CD8-positive, alpha-beta memory T cell (primary cell): Measurements from ENCODE around the gene SUPT4H1. TPM values are rescaled to one million over a fixed set of nuclear protein-coding genes. Genes with fewer than 3 reads are reported as not detected.

Source experiments
- CTCF ChIA-PET: fragments of 350-600 bp; sonication (Branson Sonifier 250); formaldehyde crosslinking; loops from one replicate; lab custom pipeline; 2021; ENCODE audit warnings: antibody characterized with exemption; lab: Charles Lee
- POLR2A ChIA-PET: fragments of 350-600 bp; sonication (Branson Sonifier 250); formaldehyde crosslinking; loops from one replicate; lab custom pipeline; 2021; ENCODE audit warnings: antibody characterized with exemption; lab: Charles Lee
- DNase-seq, 5 donors: peaks; one replicate each; pipeline versions ENCODE4 v3.0.0 to v3.0.0-alpha.2; 2020 to 2022; ENCODE audit warnings: mixed read lengths in 1 of 5
- H3K27ac ChIP-seq: one replicate; pipeline ENCODE4 v1.7.0; 2013; ENCODE audit warnings: low read depth, mild to moderate bottlenecking, low read length, moderate library complexity
- H3K27me3 ChIP-seq: 2 replicates; pipeline ENCODE4 v1.7.0; 2013; ENCODE audit warnings: low read length, mild to moderate bottlenecking; ENCODE audit not compliant: insufficient read depth, poor library complexity, severe bottlenecking
- H3K36me3 ChIP-seq: 2 replicates; pipeline ENCODE4 v1.7.0; 2013; ENCODE audit warnings: mild to moderate bottlenecking, low read length, moderate library complexity; ENCODE audit not compliant: insufficient read depth
- H3K4me1 ChIP-seq: 2 replicates; pipeline ENCODE4 v1.7.0; 2013; ENCODE audit warnings: mild to moderate bottlenecking, low read length, moderate library complexity; ENCODE audit not compliant: insufficient read depth
- H3K4me3 ChIP-seq: 2 replicates; pipeline ENCODE4 v1.7.0; 2013; ENCODE audit warnings: mild to moderate bottlenecking, low read length
- H3K9me3 ChIP-seq: 2 replicates; pipeline ENCODE4 v1.7.0; 2013; ENCODE audit warnings: mild to moderate bottlenecking, low read length
- H3K27ac Mint-ChIP-seq, 8 donors: one replicate each; pipeline ENCODE4 v1.8.0; 2020 to 2021; ENCODE audit warnings: mixed read lengths in 8 of 8, mild to moderate bottlenecking in 6 of 8, inconsistent platforms in 3 of 8, moderate library complexity in 3 of 8
- H3K27me3 Mint-ChIP-seq, 2 donors: one replicate each; pipeline ENCODE4 v1.8.0; 2020 to 2021; ENCODE audit warnings: mixed read lengths in 2 of 2, mild to moderate bottlenecking in 1 of 2, moderate library complexity in 1 of 2
- H3K36me3 Mint-ChIP-seq, 3 donors: one replicate each; pipeline ENCODE4 v1.8.0; 2020 to 2021; ENCODE audit warnings: mixed read lengths in 3 of 3, inconsistent platforms in 1 of 3, mild to moderate bottlenecking in 1 of 3
- H3K4me1 Mint-ChIP-seq, 3 donors: one replicate each; pipeline ENCODE4 v1.8.0; 2020 to 2021; ENCODE audit warnings: mixed read lengths in 3 of 3, inconsistent platforms in 1 of 3, mild to moderate bottlenecking in 1 of 3
- H3K4me3 Mint-ChIP-seq, 7 donors: one replicate each; pipeline ENCODE4 v1.8.0; 2020 to 2021; ENCODE audit warnings: mixed read lengths in 7 of 7, mild to moderate bottlenecking in 6 of 7, moderate library complexity in 4 of 7, inconsistent platforms in 2 of 7
- H3K9me3 Mint-ChIP-seq, 5 donors: one replicate each; pipeline ENCODE4 v1.8.0; 2020 to 2022; ENCODE audit warnings: mixed read lengths in 5 of 5, mild to moderate bottlenecking in 3 of 5, moderate library complexity in 2 of 5, inconsistent platforms in 1 of 5
- polyA plus RNA-seq: library from polyadenylated mRNA; unstranded; fragments of 300-500 nt; fragmentation: Illumina TruSeq; gene quantifications from one replicate; pipeline ENCODE4 v1.2.3, GENCODE V29; 2021
- total RNA-seq, 2 experiments: library from RNA; stranded (reverse); gene quantifications; one replicate each; pipeline ENCODE4 v1.2.3, GENCODE V29; 2021

Gene SUPT4H1
- total and polyA plus RNA-seq, 3 experiments from 2014 or later: 97.5 to 149 (median 145) TPM

DNA sequence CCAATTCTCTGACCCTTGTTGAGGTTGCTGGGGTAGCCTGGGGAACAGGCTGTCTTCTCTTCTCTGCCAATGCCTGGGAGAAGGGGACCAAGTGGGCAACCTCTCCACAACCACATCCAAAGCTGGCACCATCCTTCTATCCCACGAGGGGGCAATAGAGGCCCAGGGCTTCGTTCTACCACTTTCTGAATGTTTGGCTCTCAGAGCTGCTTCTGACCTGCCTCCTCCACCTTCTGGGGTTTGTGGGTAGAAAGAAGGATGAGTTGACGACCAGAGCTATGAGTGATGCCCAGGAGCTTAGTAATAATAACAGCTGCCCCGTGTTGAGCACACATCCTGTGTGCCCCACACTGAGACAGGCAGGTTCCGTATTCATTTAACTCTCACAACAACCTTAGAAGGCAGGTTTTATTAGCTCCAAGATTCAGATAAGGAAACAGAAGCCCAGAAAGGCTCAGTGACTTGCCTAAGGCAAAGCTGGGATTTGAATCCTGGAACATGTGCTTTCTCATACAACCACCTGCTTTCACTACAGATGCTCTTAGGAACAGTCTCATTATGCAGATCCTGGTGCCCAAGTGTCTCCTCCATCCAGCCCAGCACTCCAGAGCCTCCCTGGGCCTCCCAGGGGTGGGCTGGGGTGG, 34.5 kb downstream of the SUPT4H1 start:
- POLR2A ChIA-PET: interaction anchor here (0.8 to 3.1 kb wide), 13 partner anchors 10 to 197 kb away, joined by 3 to 72 read pairs (median 8); partner anchors contain the start of genes HSF5, MTMR4, RNF43 and SUPT4H1
- H3K4me3 ChIP-seq: no peak overlapping the region

DNA sequence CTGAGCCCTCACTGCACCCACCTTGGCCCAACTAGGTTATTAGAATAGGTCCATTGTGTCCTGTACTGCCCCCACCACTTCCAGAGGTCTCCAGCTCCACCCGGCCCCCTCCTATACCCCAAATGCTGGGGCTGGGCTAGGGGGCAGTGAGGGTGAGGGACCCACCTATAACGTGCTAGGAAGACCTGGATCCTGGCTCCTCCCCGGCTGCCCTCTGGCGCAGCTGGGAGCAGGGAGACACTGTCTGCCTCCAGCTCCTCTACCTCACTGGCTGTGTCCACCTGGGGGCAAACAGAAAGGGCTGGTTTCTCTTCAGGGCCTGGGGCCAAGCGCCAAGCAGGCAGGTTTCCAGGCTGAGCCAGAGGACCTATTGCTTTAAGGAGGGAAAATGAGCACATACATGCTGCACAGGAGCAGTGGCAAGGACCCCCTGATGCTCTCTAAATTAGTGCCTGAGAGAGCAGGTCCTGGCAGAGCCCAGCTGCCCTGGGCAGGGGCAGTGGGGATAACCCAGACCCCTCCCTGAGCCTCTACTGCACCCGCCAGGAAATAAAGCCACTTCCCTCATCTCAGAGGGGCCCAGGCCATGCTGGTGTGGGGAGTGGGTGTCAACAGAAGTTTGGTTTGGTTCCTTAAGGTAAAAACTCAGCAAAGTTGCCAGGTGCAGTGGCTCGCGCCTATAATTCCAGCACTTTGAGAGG, 35.6 kb downstream of the SUPT4H1 start:
- Histone ChIP-seq H3K27me3 (no peaks in the 10 kb centered on the region), H3K9me3 (no peaks in the 10 kb centered on the region), H3K4me3 (no peak overlapping the region), H3K4me1 (peaks cover 13% of the 10 kb centered on the region), H3K36me3 (no peaks in the 10 kb centered on the region), H3K27ac (no peak overlapping the region)
- Mint-ChIP-seq H3K36me3 (peaks cover 0 to 39% (median 5%) of the 10 kb centered on the region in 3 donors), H3K4me3 (no peak overlapping the region), H3K4me1 (peaks cover 9 to 20% (median 11%) of the 10 kb centered on the region in 3 donors), H3K27me3 (no peaks in the 10 kb centered on the region), H3K9me3 (no peaks in the 10 kb centered on the region), H3K27ac (peak overlapping the region in 3 of 8 donors; percentile 61 to 69 (median 68))
- peak in 1 of 5 donors; percentile 44 for DNase-seq
- ChIA-PET CTCF (interaction anchor here (1.0 to 15.4 kb wide), 23 partner anchors 10 to 309 kb away, joined by 3 to 504 read pairs (median 9); partner anchors contain the start of genes HSF5, RNF43, SRSF1 and SUPT4H1), POLR2A (interaction anchor here (0.9 to 3.1 kb wide), 8 partner anchors 11 to 101 kb away, joined by 3 to 72 read pairs (median 27); partner anchors contain the start of genes RNF43, SUPT4H1 and TSPOAP1)

More for the DNA sequence above, 34.5 kb downstream of the SUPT4H1 start:
- peaks cover 0 to 48% (median 7%) of the 10 kb centered on the region in 3 donors for H3K36me3 Mint-ChIP-seq
- no peaks in the 10 kb centered on the region for H3K27me3 Mint-ChIP-seq
- H3K9me3 ChIP-seq: no peaks in the 10 kb centered on the region
- CTCF ChIA-PET: interaction anchor here (0.9 to 15.4 kb wide), 34 partner anchors 9 to 310 kb away, joined by 3 to 504 read pairs (median 8); partner anchors contain the start of genes HSF5, RNF43, SRSF1 and SUPT4H1
- peaks cover 13% of the 10 kb centered on the region for H3K4me1 ChIP-seq
- H3K27me3 ChIP-seq: no peaks in the 10 kb centered on the region
- no peaks in the 10 kb centered on the region for H3K36me3 ChIP-seq
- H3K4me3 Mint-ChIP-seq: peak overlapping the region; percentile 1 to 68 (median 55)
- H3K27ac Mint-ChIP-seq: peak overlapping the region; percentile 79 to 98 (median 94)
- peaks cover 16 to 23% (median 18%) of the 10 kb centered on the region in 3 donors for H3K4me1 Mint-ChIP-seq
- H3K27ac ChIP-seq: no peak overlapping the region
- peak; percentile 49 to 86 (median 76) for DNase-seq
- H3K9me3 Mint-ChIP-seq: no peaks in the 10 kb centered on the region

DNA sequence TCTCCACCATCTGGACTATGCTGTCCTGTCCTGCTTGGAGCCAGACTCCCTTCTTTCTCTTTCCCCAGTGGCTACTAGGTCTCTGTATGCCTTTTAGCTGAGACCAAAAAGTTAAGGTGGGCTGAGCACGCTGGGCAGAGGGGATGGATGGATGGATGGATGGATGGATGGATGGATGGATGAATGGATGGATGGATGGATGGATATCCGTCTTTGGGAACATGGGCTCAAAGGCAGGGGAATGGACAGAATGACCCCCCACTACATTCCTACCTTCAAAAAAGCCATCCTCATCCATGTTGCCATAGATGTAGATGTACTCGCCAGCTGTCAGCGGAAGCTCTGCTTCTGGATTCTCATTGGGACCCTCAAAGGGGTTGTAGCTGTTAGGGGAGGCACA, 36.3 kb downstream of the SUPT4H1 start:
- no peaks in the 10 kb centered on the region for H3K27me3 ChIP-seq
- H3K4me3 Mint-ChIP-seq: no peak overlapping the region
- no peaks in the 10 kb centered on the region for H3K9me3 ChIP-seq
- H3K4me1 Mint-ChIP-seq: peaks cover 9 to 17% (median 11%) of the 10 kb centered on the region in 3 donors
- no peaks in the 10 kb centered on the region for H3K27me3 Mint-ChIP-seq
- peak overlapping the region in 4 of 8 donors; percentile 13 to 61 (median 20) for H3K27ac Mint-ChIP-seq
- POLR2A ChIA-PET: interaction anchor here (0.9 to 1.2 kb wide), 2 partner anchors 12 to 29 kb away, joined by 3 read pairs; partner anchors contain the start of gene TSPOAP1
- H3K9me3 Mint-ChIP-seq: no peaks in the 10 kb centered on the region
- peaks cover 0 to 36% (median 5%) of the 10 kb centered on the region in 3 donors for H3K36me3 Mint-ChIP-seq
- H3K4me3 ChIP-seq: no peak overlapping the region
- no peak overlapping the region for H3K27ac ChIP-seq
- CTCF ChIA-PET: interaction anchor here (1.1 to 15.4 kb wide), 10 partner anchors 10 to 172 kb away, joined by 3 to 504 read pairs (median 23); partner anchors contain the start of genes HSF5, RNF43, SUPT4H1 and TSPOAP1
- peaks cover 13% of the 10 kb centered on the region for H3K4me1 ChIP-seq
- H3K36me3 ChIP-seq: no peaks in the 10 kb centered on the region
- DNase-seq: no peak

DNA sequence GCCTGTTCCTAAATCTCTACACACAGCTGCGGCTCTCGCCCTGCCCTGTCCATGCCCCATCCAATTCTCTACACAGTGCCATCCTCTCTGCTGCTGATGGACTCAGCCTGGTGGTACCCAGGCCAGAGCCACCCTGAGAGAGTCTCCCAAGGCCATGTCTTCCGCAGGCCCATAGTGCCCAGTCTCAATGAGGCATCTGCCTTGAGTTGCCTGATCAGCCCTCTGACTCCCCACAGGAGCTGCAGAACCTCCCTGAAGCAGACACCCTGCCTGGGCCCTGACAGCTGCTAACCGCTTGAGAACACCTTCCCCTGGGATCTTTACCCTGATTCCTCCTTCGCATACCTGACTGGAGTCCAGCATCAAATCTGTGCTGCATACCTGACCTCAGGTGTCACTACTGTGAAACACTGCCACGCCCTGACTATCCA, 36.7 kb downstream of the SUPT4H1 start:
- Histone ChIP-seq H3K36me3 (no peaks in the 10 kb centered on the region), H3K27me3 (no peaks in the 10 kb centered on the region), H3K4me3 (no peak overlapping the region), H3K27ac (no peak overlapping the region), H3K4me1 (peaks cover 13% of the 10 kb centered on the region), H3K9me3 (no peaks in the 10 kb centered on the region)
- DNase-seq: no peak
- Mint-ChIP-seq H3K27ac (peak overlapping the region in 5 of 8 donors; percentile 13 to 78 (median 23)), H3K36me3 (peaks cover 0 to 34% (median 5%) of the 10 kb centered on the region in 3 donors), H3K4me3 (no peak overlapping the region), H3K4me1 (peaks cover 9 to 16% (median 11%) of the 10 kb centered on the region in 3 donors), H3K27me3 (no peaks in the 10 kb centered on the region), H3K9me3 (no peaks in the 10 kb centered on the region)
- ChIA-PET POLR2A (interaction anchor here (1.2 kb wide), 1 partner anchor 13 kb away, joined by 3 read pairs; the partner anchor contains the start of gene TSPOAP1), CTCF (interaction anchor here (1.1 to 15.4 kb wide), 7 partner anchors 10 to 173 kb away, joined by 3 to 504 read pairs (median 23); partner anchors contain the start of genes HSF5, RNF43, SUPT4H1 and TSPOAP1)

DNA sequence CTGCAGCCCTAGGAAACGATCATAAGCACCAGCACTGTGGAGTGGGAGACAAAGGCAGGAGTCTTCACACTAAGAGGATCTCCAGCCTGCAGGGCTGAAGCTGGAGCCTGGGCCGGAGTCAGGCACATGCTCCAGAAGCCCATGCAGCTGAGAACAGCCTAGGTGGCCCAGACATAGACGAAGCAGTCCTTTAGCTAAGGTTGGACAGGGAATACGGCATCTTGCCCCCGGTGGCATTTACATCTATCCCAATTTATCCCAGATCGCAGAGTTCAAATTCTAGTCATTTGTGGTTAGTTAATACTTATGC, 37.3 kb downstream of the SUPT4H1 start:
- H3K36me3 ChIP-seq: no peaks in the 10 kb centered on the region
- peak overlapping the region in 2 of 8 donors; percentile 56 to 68 for H3K27ac Mint-ChIP-seq
- POLR2A ChIA-PET: interaction anchor here (0.7 kb wide), 1 partner anchor 37 kb away, joined by 3 read pairs; the partner anchor contains the start of gene SUPT4H1
- H3K27ac ChIP-seq: no peak overlapping the region
- H3K4me1 ChIP-seq: peaks cover 13% of the 10 kb centered on the region
- H3K27me3 ChIP-seq: no peaks in the 10 kb centered on the region
- peaks cover 9 to 16% (median 11%) of the 10 kb centered on the region in 3 donors for H3K4me1 Mint-ChIP-seq
- no peak overlapping the region for H3K4me3 Mint-ChIP-seq
- H3K27me3 Mint-ChIP-seq: no peaks in the 10 kb centered on the region
- peaks cover 0 to 36% (median 5%) of the 10 kb centered on the region in 3 donors for H3K36me3 Mint-ChIP-seq
- no peaks in the 10 kb centered on the region for H3K9me3 Mint-ChIP-seq
- CTCF ChIA-PET: interaction anchor here (1.1 to 15.4 kb wide), 4 partner anchors 9 to 101 kb away, joined by 3 to 504 read pairs (median 52); partner anchors contain the start of genes RNF43 and TSPOAP1
- H3K9me3 ChIP-seq: no peaks in the 10 kb centered on the region
- H3K4me3 ChIP-seq: no peak overlapping the region
- no peak for DNase-seq

DNA sequence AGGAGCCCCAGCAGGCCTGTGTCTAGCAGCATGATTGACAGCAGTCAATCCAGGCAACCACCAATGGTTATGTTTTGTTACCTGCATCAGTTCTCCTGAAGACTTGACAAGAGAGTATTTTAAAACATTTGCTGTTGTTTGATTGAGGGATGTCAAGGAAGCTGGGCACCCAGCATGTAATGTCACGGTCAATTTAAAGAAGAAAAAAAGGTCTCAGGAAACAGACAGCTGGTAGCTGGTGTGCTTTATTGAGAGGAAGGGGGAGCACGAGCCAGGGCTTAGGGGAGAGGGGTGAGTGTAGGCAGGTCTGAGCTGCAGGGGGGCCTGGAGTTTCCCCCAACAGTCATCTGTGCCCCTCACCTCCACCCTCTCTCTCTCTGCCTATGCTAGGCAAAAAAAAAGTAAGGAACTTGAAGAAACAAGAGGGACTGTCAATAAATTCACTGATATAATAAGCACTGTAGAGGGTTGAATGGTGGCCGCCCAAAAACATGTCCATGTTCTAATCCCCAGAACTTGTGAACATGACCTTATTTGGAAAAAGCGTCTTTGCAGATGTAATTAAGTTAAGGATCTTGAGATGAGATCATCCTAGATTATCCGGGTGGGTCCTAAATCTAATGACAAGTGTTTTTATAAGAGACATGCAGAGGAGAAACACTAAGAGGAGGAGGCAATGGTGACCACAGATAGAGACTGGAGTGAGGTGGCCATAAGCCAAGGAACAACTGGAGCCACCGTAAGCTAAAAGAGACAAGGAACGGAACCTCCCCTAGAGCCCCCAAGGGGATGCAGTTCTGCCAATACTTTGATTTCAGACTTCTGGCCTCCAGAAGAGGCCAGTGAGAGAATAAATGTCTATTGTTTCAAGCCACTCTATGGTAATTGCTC, 37.9 kb downstream of the SUPT4H1 start:
- peaks cover 9 to 16% (median 11%) of the 10 kb centered on the region in 3 donors for H3K4me1 Mint-ChIP-seq
- peak overlapping the region in 6 of 8 donors; percentile 38 to 83 (median 56) for H3K27ac Mint-ChIP-seq
- CTCF ChIA-PET: interaction anchor here (1.1 to 15.4 kb wide), 5 partner anchors 9 to 102 kb away, joined by 3 to 504 read pairs (median 6); partner anchors contain the start of genes RNF43 and TSPOAP1
- Histone ChIP-seq H3K36me3 (no peaks in the 10 kb centered on the region), H3K9me3 (no peaks in the 10 kb centered on the region), H3K27ac (no peak overlapping the region), H3K27me3 (no peaks in the 10 kb centered on the region), H3K4me3 (no peak overlapping the region), H3K4me1 (peaks cover 13% of the 10 kb centered on the region)
- POLR2A ChIA-PET: interaction anchor here (0.7 kb wide), 1 partner anchor 38 kb away, joined by 3 read pairs; the partner anchor contains the start of gene SUPT4H1
- H3K27me3 Mint-ChIP-seq: no peaks in the 10 kb centered on the region
- no peak for DNase-seq
- no peaks in the 10 kb centered on the region for H3K9me3 Mint-ChIP-seq
- no peak overlapping the region for H3K4me3 Mint-ChIP-seq
- H3K36me3 Mint-ChIP-seq: peaks cover 0 to 38% (median 4%) of the 10 kb centered on the region in 3 donors
